ENCODE measurements around the gene RTRAF.

DNA sequence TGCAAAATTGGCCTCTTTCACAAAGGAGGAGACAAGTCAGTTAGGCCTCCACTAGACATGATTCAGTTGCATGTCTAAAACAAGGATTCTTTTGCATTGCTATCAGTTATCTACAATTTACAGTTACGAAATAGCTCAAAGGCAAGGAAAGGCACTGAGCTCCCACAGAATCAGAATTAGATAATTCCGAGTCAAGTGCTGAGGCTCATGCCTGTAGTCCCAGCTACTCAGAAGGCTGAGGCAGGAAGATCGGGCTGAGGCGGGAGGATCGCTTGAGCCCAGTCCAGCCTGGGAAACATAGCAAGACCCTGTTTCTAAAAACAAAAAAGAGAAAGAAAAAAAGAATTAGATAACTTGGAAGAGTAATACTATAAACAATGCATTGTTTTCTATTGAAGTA, 12.3 kb upstream of the RTRAF start:
- TF ChIP-seq, protein P1, sequence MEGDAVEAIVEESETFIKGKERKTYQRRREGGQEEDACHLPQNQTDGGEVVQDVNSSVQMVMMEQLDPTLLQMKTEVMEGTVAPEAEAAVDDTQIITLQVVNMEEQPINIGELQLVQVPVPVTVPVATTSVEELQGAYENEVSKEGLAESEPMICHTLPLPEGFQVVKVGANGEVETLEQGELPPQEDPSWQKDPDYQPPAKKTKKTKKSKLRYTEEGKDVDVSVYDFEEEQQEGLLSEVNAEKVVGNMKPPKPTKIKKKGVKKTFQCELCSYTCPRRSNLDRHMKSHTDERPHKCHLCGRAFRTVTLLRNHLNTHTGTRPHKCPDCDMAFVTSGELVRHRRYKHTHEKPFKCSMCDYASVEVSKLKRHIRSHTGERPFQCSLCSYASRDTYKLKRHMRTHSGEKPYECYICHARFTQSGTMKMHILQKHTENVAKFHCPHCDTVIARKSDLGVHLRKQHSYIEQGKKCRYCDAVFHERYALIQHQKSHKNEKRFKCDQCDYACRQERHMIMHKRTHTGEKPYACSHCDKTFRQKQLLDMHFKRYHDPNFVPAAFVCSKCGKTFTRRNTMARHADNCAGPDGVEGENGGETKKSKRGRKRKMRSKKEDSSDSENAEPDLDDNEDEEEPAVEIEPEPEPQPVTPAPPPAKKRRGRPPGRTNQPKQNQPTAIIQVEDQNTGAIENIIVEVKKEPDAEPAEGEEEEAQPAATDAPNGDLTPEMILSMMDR (IDR thresholded peaks at IDR 0.05) = no peak
- no peak for TF ChIP-seq POLR2A (IDR thresholded peaks at IDR 0.05)

Measured in esophagus squamous epithelium (tissue), 4 donors.